ENCODE data around the gene TNIP2.

GRCh38 chr4:2725380-2725779 is 30.8 kb downstream of the TNIP2 start:
- TF ChIP-seq POLR2A (IDR thresholded peaks at IDR 0.05; ENCODE audit: low read depth, low read length) (no peak), POLR2AphosphoS5 (IDR thresholded peaks at IDR 0.05; ENCODE audit: low read depth, low read length) (no peak)

Measured in GM12892 (cell line).